B cell (primary cell): ENCODE results near the gene MIOX.

Experiments
- EZH2 ChIP-seq: IDR thresholded peaks from 2 replicates; pipeline ENCODE4 v1.6.1; 2012; ENCODE audit warnings: borderline replicate concordance, low read depth, mild to moderate bottlenecking, moderate library complexity, low read length; ENCODE audit not compliant: insufficient read depth, poor library complexity, severe bottlenecking
- TF ChIP-seq, protein P1 (sequence below): fragments of 200-600 bp; IDR thresholded peaks from one replicate; pipeline ENCODE4 v1.8.0; 2022; ENCODE audit warnings: antibody characterized with exemption, mild to moderate bottlenecking

- TF ChIP-seq, protein P1, sequence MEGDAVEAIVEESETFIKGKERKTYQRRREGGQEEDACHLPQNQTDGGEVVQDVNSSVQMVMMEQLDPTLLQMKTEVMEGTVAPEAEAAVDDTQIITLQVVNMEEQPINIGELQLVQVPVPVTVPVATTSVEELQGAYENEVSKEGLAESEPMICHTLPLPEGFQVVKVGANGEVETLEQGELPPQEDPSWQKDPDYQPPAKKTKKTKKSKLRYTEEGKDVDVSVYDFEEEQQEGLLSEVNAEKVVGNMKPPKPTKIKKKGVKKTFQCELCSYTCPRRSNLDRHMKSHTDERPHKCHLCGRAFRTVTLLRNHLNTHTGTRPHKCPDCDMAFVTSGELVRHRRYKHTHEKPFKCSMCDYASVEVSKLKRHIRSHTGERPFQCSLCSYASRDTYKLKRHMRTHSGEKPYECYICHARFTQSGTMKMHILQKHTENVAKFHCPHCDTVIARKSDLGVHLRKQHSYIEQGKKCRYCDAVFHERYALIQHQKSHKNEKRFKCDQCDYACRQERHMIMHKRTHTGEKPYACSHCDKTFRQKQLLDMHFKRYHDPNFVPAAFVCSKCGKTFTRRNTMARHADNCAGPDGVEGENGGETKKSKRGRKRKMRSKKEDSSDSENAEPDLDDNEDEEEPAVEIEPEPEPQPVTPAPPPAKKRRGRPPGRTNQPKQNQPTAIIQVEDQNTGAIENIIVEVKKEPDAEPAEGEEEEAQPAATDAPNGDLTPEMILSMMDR, result no peak
- no peak for TF ChIP-seq EZH2
These were observed 14.7 kb upstream of the MIOX start for GRCh38 chr22:50471962-50472361.
